Measurements from ENCODE around the gene USP35. TPM values are rescaled to one million over a fixed set of nuclear protein-coding genes. Genes with fewer than 3 reads are reported as not detected.

USP35 gene
- total RNA-seq, 1 experiment from 2014 or later = 11.8 TPM

- intact Hi-C loops (cut with micrococcal nuclease; ENCODE audit: unreplicated experiment) = no loop called here
- no peaks in the 10 kb centered on the region for H3K27me3 ChIP-seq (ENCODE audit: control insufficient read depth, insufficient read depth, low read length)
- TF ChIP-seq TCF7L2 (IDR thresholded peaks at IDR 0.05; ENCODE audit: low read depth, low read length) = no peak
- no peak for TF ChIP-seq CTCF (IDR thresholded peaks at IDR 0.05)
- TF ChIP-seq, protein P1, sequence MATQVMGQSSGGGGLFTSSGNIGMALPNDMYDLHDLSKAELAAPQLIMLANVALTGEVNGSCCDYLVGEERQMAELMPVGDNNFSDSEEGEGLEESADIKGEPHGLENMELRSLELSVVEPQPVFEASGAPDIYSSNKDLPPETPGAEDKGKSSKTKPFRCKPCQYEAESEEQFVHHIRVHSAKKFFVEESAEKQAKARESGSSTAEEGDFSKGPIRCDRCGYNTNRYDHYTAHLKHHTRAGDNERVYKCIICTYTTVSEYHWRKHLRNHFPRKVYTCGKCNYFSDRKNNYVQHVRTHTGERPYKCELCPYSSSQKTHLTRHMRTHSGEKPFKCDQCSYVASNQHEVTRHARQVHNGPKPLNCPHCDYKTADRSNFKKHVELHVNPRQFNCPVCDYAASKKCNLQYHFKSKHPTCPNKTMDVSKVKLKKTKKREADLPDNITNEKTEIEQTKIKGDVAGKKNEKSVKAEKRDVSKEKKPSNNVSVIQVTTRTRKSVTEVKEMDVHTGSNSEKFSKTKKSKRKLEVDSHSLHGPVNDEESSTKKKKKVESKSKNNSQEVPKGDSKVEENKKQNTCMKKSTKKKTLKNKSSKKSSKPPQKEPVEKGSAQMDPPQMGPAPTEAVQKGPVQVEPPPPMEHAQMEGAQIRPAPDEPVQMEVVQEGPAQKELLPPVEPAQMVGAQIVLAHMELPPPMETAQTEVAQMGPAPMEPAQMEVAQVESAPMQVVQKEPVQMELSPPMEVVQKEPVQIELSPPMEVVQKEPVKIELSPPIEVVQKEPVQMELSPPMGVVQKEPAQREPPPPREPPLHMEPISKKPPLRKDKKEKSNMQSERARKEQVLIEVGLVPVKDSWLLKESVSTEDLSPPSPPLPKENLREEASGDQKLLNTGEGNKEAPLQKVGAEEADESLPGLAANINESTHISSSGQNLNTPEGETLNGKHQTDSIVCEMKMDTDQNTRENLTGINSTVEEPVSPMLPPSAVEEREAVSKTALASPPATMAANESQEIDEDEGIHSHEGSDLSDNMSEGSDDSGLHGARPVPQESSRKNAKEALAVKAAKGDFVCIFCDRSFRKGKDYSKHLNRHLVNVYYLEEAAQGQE (IDR thresholded peaks at IDR 0.05; ENCODE audit: insufficient read depth in 1 of 2, low read depth in 2 of 2, low read length in 1 of 2) = no peak
- TF ChIP-seq POLR2AphosphoS5 (IDR thresholded peaks at IDR 0.05; ENCODE audit: low read depth, low read length) = no peak
- TF ChIP-seq SIN3A (IDR thresholded peaks at IDR 0.05; ENCODE audit: borderline replicate concordance, insufficient read depth, low read depth, low read length) = no peak
- H3K4me3 ChIP-seq (ENCODE audit: low read depth in 2 of 2, low read length in 2 of 2) = no peak overlapping the region
- ATAC-seq = no peak
- POLR2A ChIA-PET = no interaction called here
- no TSS peak for BruUV-seq (replicated peaks)
- H3K36me3 ChIP-seq (ENCODE audit: control insufficient read depth, insufficient read depth, low read length) = no peaks in the 10 kb centered on the region
- no peak for DNase-seq (ENCODE audit: low read depth, low spot score)
- CTCF ChIA-PET = no interaction called here
- H3K4me1 ChIP-seq (ENCODE audit: control insufficient read depth, insufficient read depth, low read length) = peaks cover 4% of the 10 kb centered on the region
- H3K27ac ChIP-seq (ENCODE audit: low read length) = no peak overlapping the region
- H3K9me3 ChIP-seq (ENCODE audit: control insufficient read depth, insufficient read depth, low read depth, low read length) = no peaks in the 10 kb centered on the region
- in situ Hi-C loops (cut with HindIII; ENCODE audit: low pct_unique_long_range_greater_than_20kb, low sequenced_read_pairs) = no loop called here
Measured at GRCh38 chr11:78181185-78181584, 7.5 kb upstream of the USP35 start.

GRCh38 chr11:78187366-78188285 lies 1.1 kb upstream of the USP35 start:
- intact Hi-C loops (cut with micrococcal nuclease; ENCODE audit: unreplicated experiment) = no loop called here

More at GRCh38 chr11:78187366-78188285, 1.1 kb upstream of the USP35 start:
- ChIA-PET CTCF (interaction anchor here (0.6 kb wide), 1 partner anchor 39 kb away, joined by 4 read pairs; no protein-coding TSS in a partner anchor), POLR2A (interaction anchor here (0.6 to 0.7 kb wide), 2 partner anchors 28 to 531 kb away, joined by 4 to 13 read pairs; no protein-coding TSS in a partner anchor)
- Histone ChIP-seq H3K27ac (ENCODE audit: low read length) (peak overlapping the region; percentile 80), H3K36me3 (ENCODE audit: control insufficient read depth, insufficient read depth, low read length) (no peaks in the 10 kb centered on the region), H3K9me3 (ENCODE audit: control insufficient read depth, insufficient read depth, low read depth, low read length) (no peaks in the 10 kb centered on the region), H3K4me1 (ENCODE audit: control insufficient read depth, insufficient read depth, low read length) (peaks cover 27% of the 10 kb centered on the region), H3K27me3 (ENCODE audit: control insufficient read depth, insufficient read depth, low read length) (no peaks in the 10 kb centered on the region), H3K4me3 (ENCODE audit: low read depth in 2 of 2, low read length in 2 of 2) (peak overlapping the region; percentile 75 to 89)
- in situ Hi-C loops (cut with HindIII; ENCODE audit: low pct_unique_long_range_greater_than_20kb, low sequenced_read_pairs) = no loop called here
- peak; percentile 4 for DNase-seq (ENCODE audit: low read depth, low spot score)
- TF ChIP-seq POLR2AphosphoS5 (IDR thresholded peaks at IDR 0.05; ENCODE audit: low read depth, low read length) (no peak), SIN3A (IDR thresholded peaks at IDR 0.05; ENCODE audit: borderline replicate concordance, insufficient read depth, low read depth, low read length) (peak; percentile 40; the same call in 1 of the 2 replicates)
- ATAC-seq = peak; percentile 6
- BruUV-seq (replicated peaks) = no TSS peak

Data from Panc1 (cell line).